HepG2 (cell line): ENCODE measurements around the gene TRIM66. TPM values are rescaled to one million over a fixed set of nuclear protein-coding genes. Genes with fewer than 3 reads are reported as not detected.

ENCODE experiments used
- ARID5B ChIP-seq: IDR thresholded peaks from 2 replicates; pipeline ENCODE4 v1.4.0; 2020; ENCODE audit warnings: mild to moderate bottlenecking, missing genetic modification reagents
- ARNT2 ChIP-seq: sonication (generic); formaldehyde crosslinking; IDR thresholded peaks from 2 replicates; pipeline ENCODE4 v1.8.0; 2022; ENCODE audit warnings: mild to moderate bottlenecking, low read depth, missing genetic modification reagents, moderate library complexity
- CCAR2 ChIP-seq: fragments of 200-400 bp; formaldehyde crosslinking; optimal IDR thresholded peaks from 2 replicates; pipeline ENCODE3; 2018; ENCODE audit warnings: low read depth, mild to moderate bottlenecking, low read length, moderate library complexity
- EEA1 ChIP-seq: sonication (generic); formaldehyde crosslinking; IDR thresholded peaks from 2 replicates; pipeline ENCODE4 v1.5.1; 2020; ENCODE audit warnings: mild to moderate bottlenecking, missing genetic modification reagents, borderline replicate concordance
- HOXA7 ChIP-seq: sonication (generic); formaldehyde crosslinking; IDR thresholded peaks from 2 replicates; pipeline ENCODE4 v1.8.1; 2022; ENCODE audit warnings: mild to moderate bottlenecking, missing genetic modification reagents, moderate library complexity
- KDM2A ChIP-seq: sonication (generic); formaldehyde crosslinking; IDR thresholded peaks from 2 replicates; pipeline ENCODE4 v1.4.0; 2020; ENCODE audit warnings: low read depth, missing genetic modification reagents, borderline replicate concordance
- NAIF1 ChIP-seq: sonication (generic); formaldehyde crosslinking; IDR thresholded peaks from 2 replicates; pipeline ENCODE4 v1.5.0; 2020; ENCODE audit warnings: mild to moderate bottlenecking, missing genetic modification reagents, borderline replicate concordance
- NKX3-1 ChIP-seq: sonication (generic); formaldehyde crosslinking; IDR thresholded peaks from 2 replicates; pipeline ENCODE4 v1.5.0; 2020; ENCODE audit warnings: missing genetic modification reagents
- ONECUT2 ChIP-seq: sonication (generic); formaldehyde crosslinking; IDR thresholded peaks from 2 replicates; pipeline ENCODE4 v1.4.0; 2020; ENCODE audit warnings: missing genetic modification reagents
- SCMH1 ChIP-seq: sonication (generic); formaldehyde crosslinking; IDR thresholded peaks from 2 replicates; pipeline ENCODE4 v1.9.0; 2021; ENCODE audit warnings: missing genetic modification reagents, mild to moderate bottlenecking, borderline replicate concordance
- SP140L ChIP-seq: sonication (generic); formaldehyde crosslinking; IDR thresholded peaks from 2 replicates; pipeline ENCODE4 v1.4.0; 2020; ENCODE audit warnings: missing genetic modification reagents, borderline replicate concordance
- SRSF4 ChIP-seq: fragments of 200-400 bp; formaldehyde crosslinking; IDR thresholded peaks from one replicate; pipeline ENCODE4 v1.6.1; 2018; ENCODE audit warnings: mild to moderate bottlenecking, low read depth, low read length, moderate library complexity; ENCODE audit not compliant: poor library complexity, severe bottlenecking
- TOPORS ChIP-seq: sonication (generic); formaldehyde crosslinking; IDR thresholded peaks from 2 replicates; pipeline ENCODE4 v1.8.0; 2023; ENCODE audit warnings: mild to moderate bottlenecking, missing genetic modification reagents
- TSC22D2 ChIP-seq: sonication (generic); formaldehyde crosslinking; IDR thresholded peaks from 2 replicates; pipeline ENCODE4 v1.5.1; 2020; ENCODE audit warnings: missing genetic modification reagents, mild to moderate bottlenecking, borderline replicate concordance
- XBP1 ChIP-seq: sonication (generic); formaldehyde crosslinking; IDR thresholded peaks from 2 replicates; pipeline ENCODE4 v1.5.0; 2020; ENCODE audit warnings: missing genetic modification reagents
- ZBTB7B ChIP-seq: sonication (generic); formaldehyde crosslinking; IDR thresholded peaks from 2 replicates; pipeline ENCODE4 v1.4.0; 2020; ENCODE audit warnings: missing genetic modification reagents
- ZFP91 ChIP-seq: sonication (generic); formaldehyde crosslinking; IDR thresholded peaks from 2 replicates; pipeline ENCODE4 v1.9.0; 2022; ENCODE audit warnings: missing genetic modification reagents, mild to moderate bottlenecking, borderline replicate concordance
- ZNF382 ChIP-seq: sonication (generic); formaldehyde crosslinking; IDR thresholded peaks from 2 replicates; pipeline ENCODE4 v1.5.0; 2020; ENCODE audit warnings: missing genetic modification reagents, mild to moderate bottlenecking, borderline replicate concordance
- ZNF414 ChIP-seq: sonication (generic); formaldehyde crosslinking; IDR thresholded peaks from 2 replicates; pipeline ENCODE4 v1.5.0; 2020; ENCODE audit warnings: missing genetic modification reagents
- ZNF570 ChIP-seq: sonication (generic); formaldehyde crosslinking; IDR thresholded peaks from 2 replicates; pipeline ENCODE4 v1.4.0; 2020; ENCODE audit warnings: mild to moderate bottlenecking, missing genetic modification reagents, borderline replicate concordance
- ZNF839 ChIP-seq: sonication (generic); formaldehyde crosslinking; IDR thresholded peaks from 2 replicates; pipeline ENCODE4 v1.4.0; 2020; ENCODE audit warnings: missing genetic modification reagents, mild to moderate bottlenecking, borderline replicate concordance
- polyA plus RNA-seq, 8 experiments: library from polyadenylated mRNA; depleted of rRNA in 3 of 8; stranded (reverse) in 7 of 8; unstranded in 1 of 8; fragments of >200 nt; fragmentation: Illumina TruSeq in 4 of 8; extraction: Trizol in 4 of 8; gene quantifications; 2 replicates each; pipeline versions ENCODE4 v1.2.1 to v1.2.3, GENCODE V29; 2011 to 2016; ENCODE audit warnings: low read depth in 4 of 8, missing spikeins in 1 of 8, mixed read lengths in 1 of 8; ENCODE audit not compliant: insufficient read depth in 1 of 8
- total RNA-seq, 5 experiments: library from RNA; depleted of rRNA; stranded (reverse); fragments of >200 nt; fragmentation: Illumina TruSeq; extraction: Trizol; gene quantifications; 2 replicates each; pipeline ENCODE4 v1.2.3, GENCODE V29; 2016; ENCODE audit warnings: low read depth in 1 of 5

Gene TRIM66
- total and polyA plus RNA-seq, 2 of the 13 experiments (the other 11 are each of a cell fraction or from before 2014, with no cell fraction given) = 4.9 to 6.1 TPM

DNA sequence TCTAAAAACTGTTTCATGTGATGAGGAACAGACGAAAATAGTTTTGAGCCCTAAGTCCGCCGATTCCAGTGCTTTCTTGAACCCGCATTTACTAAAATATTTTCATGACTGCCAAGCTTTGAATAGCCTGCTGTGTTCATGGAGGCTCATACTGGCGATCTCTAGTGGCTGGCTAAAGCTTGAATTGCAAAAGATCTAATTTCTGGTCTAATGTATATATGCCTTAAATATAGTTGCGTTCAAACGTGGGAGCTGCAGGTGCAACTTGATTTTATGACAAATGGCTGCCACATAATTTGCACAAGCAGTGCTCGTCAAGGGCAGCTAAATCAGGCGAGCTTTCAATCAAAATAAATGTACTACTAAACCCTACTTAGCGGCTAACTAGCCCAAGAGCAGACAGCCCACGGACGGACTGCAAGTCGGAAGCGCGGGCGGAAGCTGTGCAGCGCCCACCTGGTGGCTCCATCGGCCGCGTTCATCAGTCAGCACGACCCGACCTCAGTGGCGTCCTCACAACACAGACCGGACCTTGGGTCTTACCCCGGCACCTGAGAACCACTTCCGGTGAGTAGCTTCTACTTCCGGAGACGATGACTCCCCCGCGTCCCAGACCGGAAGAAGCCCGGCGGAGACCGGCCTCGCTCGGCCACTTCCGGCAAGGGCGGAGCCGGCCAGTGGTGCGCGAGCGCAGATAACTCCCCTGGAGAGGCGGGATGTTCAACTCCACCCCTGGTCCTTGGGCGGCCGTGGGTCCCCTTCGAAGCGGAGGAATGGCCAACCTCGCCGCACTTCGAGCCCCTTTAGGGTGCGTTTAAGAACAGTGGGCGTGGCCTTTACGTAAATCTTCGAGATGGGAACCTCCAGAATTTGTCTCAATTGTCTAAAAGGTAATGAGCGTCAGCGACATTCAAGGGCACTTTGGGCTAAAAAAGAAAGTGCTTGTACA is 6.2 kb upstream of the TRIM66 start (continued):
- TF ChIP-seq SP140L (CRISPR knock-in tag) = no peak
- 0 out of 2 replicates have a peak, but pooled peaks have one; percentile 6 for TF ChIP-seq ONECUT2
- peak; percentile 62; the same call in 1 of the 2 replicates for TF ChIP-seq XBP1
- no peak for TF ChIP-seq EEA1 (CRISPR knock-in tag)
- TF ChIP-seq SRSF4 = peak; percentile 87
- TF ChIP-seq ZNF382 (CRISPR knock-in tag) = no peak
- TF ChIP-seq HOXA7 (CRISPR knock-in tag) = no peak
- no peak; the same call in 1 of the 2 replicates for TF ChIP-seq NAIF1 (CRISPR knock-in tag)
- TF ChIP-seq KDM2A = peak; percentile 100
- TF ChIP-seq ARNT2 (CRISPR knock-in tag) = peak; percentile 87
- no peak for TF ChIP-seq CCAR2
- peak; percentile 81 for TF ChIP-seq NKX3-1 (CRISPR knock-in tag)
- peak; percentile 66 for TF ChIP-seq ARID5B
- TF ChIP-seq ZFP91 (CRISPR knock-in tag) = peak; percentile 93; the same call in 1 of the 2 replicates
- TF ChIP-seq SCMH1 (CRISPR knock-in tag) = no peak
- TF ChIP-seq TSC22D2 = 0 out of 2 replicates have a peak, but pooled peaks have one; percentile 35
- peak; percentile 74; the same call in 1 of the 2 replicates for TF ChIP-seq TOPORS
- peak; percentile 54; the same call in 1 of the 2 replicates for TF ChIP-seq ZBTB7B (CRISPR knock-in tag)
- no peak; the same call in 1 of the 2 replicates for TF ChIP-seq ZNF839 (CRISPR knock-in tag)
- no peak; the same call in 1 of the 2 replicates for TF ChIP-seq ZNF414 (CRISPR knock-in tag)
- TF ChIP-seq ZNF570 (CRISPR knock-in tag) = no peak
